ENCODE data around the gene STUM.

Gene STUM

GRCh38 chr1:226580625-226581270 lies 32.2 kb downstream of the STUM start:
- TF ChIP-seq CTCF (conservative IDR thresholded peaks at IDR 0.05; ENCODE audit: low read depth), result no peak
- H3K27ac ChIP-seq, result no peak overlapping the region
- POLR2A ChIA-PET (ENCODE audit: low non-redundant PET), result no interaction called here
- DNase-seq (ENCODE audit: low spot score), result no peak
- CTCF ChIA-PET, result interaction anchor here (0.6 to 2.2 kb wide), 3 partner anchors 28 to 132 kb away, joined by 3 to 9 read pairs (median 8); no protein-coding TSS in a partner anchor

GRCh38 chr1:226581650-226582330 lies 33.2 kb downstream of the STUM start:
- ChIA-PET CTCF (interaction anchor here (0.6 to 2.2 kb wide), 6 partner anchors 27 to 153 kb away, joined by 3 to 9 read pairs (median 4); no protein-coding TSS in a partner anchor), POLR2A (ENCODE audit: low non-redundant PET) (no interaction called here)
- H3K27ac ChIP-seq, result no peak overlapping the region
- TF ChIP-seq CTCF (conservative IDR thresholded peaks at IDR 0.05; ENCODE audit: low read depth), result no peak
- no peak for DNase-seq (ENCODE audit: low spot score)

- no peak for DNase-seq (ENCODE audit: low spot score)
- no peak overlapping the region for H3K27ac ChIP-seq
- no peak for TF ChIP-seq CTCF (conservative IDR thresholded peaks at IDR 0.05; ENCODE audit: low read depth)
- ChIA-PET CTCF (interaction anchor here (0.6 to 2.2 kb wide), 2 partner anchors 36 to 235 kb away, joined by 3 to 9 read pairs; no protein-coding TSS in a partner anchor), POLR2A (ENCODE audit: low non-redundant PET) (no interaction called here)
Measured at GRCh38 chr1:226582966-226583365, 34.4 kb downstream of the STUM start.

GRCh38 chr1:226584164-226584563 lies 35.6 kb downstream of the STUM start:
- no peak for DNase-seq (ENCODE audit: low spot score)
- TF ChIP-seq CTCF (conservative IDR thresholded peaks at IDR 0.05; ENCODE audit: low read depth), result no peak
- POLR2A ChIA-PET (ENCODE audit: low non-redundant PET), result no interaction called here
- H3K27ac ChIP-seq, result no peak overlapping the region
- CTCF ChIA-PET, result no interaction called here

- H3K27ac ChIP-seq, result no peak overlapping the region
- no peak for DNase-seq (ENCODE audit: low spot score)
- CTCF ChIA-PET, result interaction anchor here (0.6 to 2.1 kb wide), 2 partner anchors 23 to 611 kb away, joined by 3 to 5 read pairs; no protein-coding TSS in a partner anchor
- POLR2A ChIA-PET (ENCODE audit: low non-redundant PET), result no interaction called here
- TF ChIP-seq CTCF (conservative IDR thresholded peaks at IDR 0.05; ENCODE audit: low read depth), result no peak
Measured at GRCh38 chr1:226586116-226586515, 37.6 kb downstream of the STUM start.

GRCh38 chr1:226586650-226587422 lies 38.3 kb downstream of the STUM start:
- no peak for DNase-seq (ENCODE audit: low spot score)
- CTCF ChIA-PET, result interaction anchor here (0.6 to 2.1 kb wide), 2 partner anchors 22 to 610 kb away, joined by 3 to 5 read pairs; no protein-coding TSS in a partner anchor
- TF ChIP-seq CTCF (conservative IDR thresholded peaks at IDR 0.05; ENCODE audit: low read depth), result no peak
- POLR2A ChIA-PET (ENCODE audit: low non-redundant PET), result interaction anchor here (0.5 kb wide), 1 partner anchor 43 kb away, joined by 3 read pairs; no protein-coding TSS in a partner anchor
- no peak overlapping the region for H3K27ac ChIP-seq
